Measurements from ENCODE around the gene CTNNA2.

GRCh38 chr2:80257450-80257849, 744.6 kb downstream of the CTNNA2 start:
- no peak for TF ChIP-seq CTCF (conservative IDR thresholded peaks at IDR 0.05)
- no peak for TF ChIP-seq EZH2 (IDR thresholded peaks at IDR 0.05; ENCODE audit: low read depth)

All from PC-9 (cell line).